ENCODE data around the gene ADCY5. TPM values are rescaled to one million over a fixed set of nuclear protein-coding genes. Genes with fewer than 3 reads are reported as not detected.

Gene ADCY5
- total RNA-seq, 1 experiment from 2014 or later = 0.49 TPM

GRCh38 chr3:123281406-123281805, 167.5 kb downstream of the ADCY5 start:
- Histone ChIP-seq H3K4me2 (ENCODE audit: low read length) (no peak overlapping the region), H3K9me2 (ENCODE audit: insufficient read depth) (no peaks in the 10 kb centered on the region), H3K9me3 (ENCODE audit: control insufficient read depth in 1 of 2, insufficient read depth in 1 of 2, low read depth in 1 of 2, low read length in 2 of 2) (no peaks in the 10 kb centered on the region), H3K27me3 (ENCODE audit: insufficient read depth, low read length) (no peaks in the 10 kb centered on the region), H3K4me3 (replicated peaks in 1 of 2; ENCODE audit: low read depth in 1 of 2, low read length in 2 of 2) (no peak overlapping the region), H3K9ac (ENCODE audit: low read length) (no peak overlapping the region), H4K20me1 (ENCODE audit: insufficient read depth) (no peaks in the 10 kb centered on the region), H3K4me1 (ENCODE audit: control insufficient read depth in 1 of 2, insufficient read depth in 2 of 2, low read length in 2 of 2) (no peaks in the 10 kb centered on the region), H2AFZ (ENCODE audit: low read depth, low read length, poor library complexity, severe bottlenecking) (no peak overlapping the region), H3K79me2 (ENCODE audit: insufficient read depth, low read length) (no peaks in the 10 kb centered on the region), H3K27ac (ENCODE audit: low read depth, low read length) (no peak overlapping the region), H3K36me3 (ENCODE audit: control insufficient read depth in 1 of 2, insufficient read depth in 2 of 2, low read length in 2 of 2) (no peaks in the 10 kb centered on the region)
- BruUV-seq (replicated peaks) = no TSS peak
- intact Hi-C loops (cut with micrococcal nuclease) = no loop called here
- ChIA-PET CTCF (no interaction called here), RAD21 (ENCODE audit: low non-redundant PET in 1 of 2, low total read pairs in 2 of 2, uncharacterized antibody in 2 of 2, unreplicated experiment in 2 of 2) (no interaction called here), POLR2A (no interaction called here)
- DNase-seq (ENCODE audit: low read depth, low spot score) (no peak), ATAC-seq (no peak)
- TF ChIP-seq EZH2phosphoT487 (IDR thresholded peaks at IDR 0.05; ENCODE audit: borderline replicate concordance) (no peak), CTCF (IDR thresholded peaks at IDR 0.05 in 2 of 3, conservative IDR thresholded peaks at IDR 0.05 in 1 of 3; ENCODE audit: borderline replicate concordance in 1 of 3, insufficient read depth in 1 of 3, low read depth in 2 of 3, low read length in 2 of 3) (no peak), ZNF274 (IDR thresholded peaks at IDR 0.05; ENCODE audit: low read depth, low read length) (no peak), YY1 (IDR thresholded peaks at IDR 0.05; ENCODE audit: extremely low read depth, insufficient replicate concordance, low read depth, low read length) (no peak), SIN3A (IDR thresholded peaks at IDR 0.05; ENCODE audit: low read depth) (no peak), POLR2AphosphoS5 (IDR thresholded peaks at IDR 0.05; ENCODE audit: low read depth, low read length) (no peak), ELF1 (IDR thresholded peaks at IDR 0.05; ENCODE audit: borderline replicate concordance, low read depth) (no peak), REST (IDR thresholded peaks at IDR 0.05; ENCODE audit: low read depth) (no peak)
